ENCODE data around the gene NIPAL3. TPM values are rescaled to one million over a fixed set of nuclear protein-coding genes. Genes with fewer than 3 reads are reported as not detected.

The NIPAL3 gene
- total RNA-seq, 1 experiment from 2014 or later: 7.7 TPM

DNA sequence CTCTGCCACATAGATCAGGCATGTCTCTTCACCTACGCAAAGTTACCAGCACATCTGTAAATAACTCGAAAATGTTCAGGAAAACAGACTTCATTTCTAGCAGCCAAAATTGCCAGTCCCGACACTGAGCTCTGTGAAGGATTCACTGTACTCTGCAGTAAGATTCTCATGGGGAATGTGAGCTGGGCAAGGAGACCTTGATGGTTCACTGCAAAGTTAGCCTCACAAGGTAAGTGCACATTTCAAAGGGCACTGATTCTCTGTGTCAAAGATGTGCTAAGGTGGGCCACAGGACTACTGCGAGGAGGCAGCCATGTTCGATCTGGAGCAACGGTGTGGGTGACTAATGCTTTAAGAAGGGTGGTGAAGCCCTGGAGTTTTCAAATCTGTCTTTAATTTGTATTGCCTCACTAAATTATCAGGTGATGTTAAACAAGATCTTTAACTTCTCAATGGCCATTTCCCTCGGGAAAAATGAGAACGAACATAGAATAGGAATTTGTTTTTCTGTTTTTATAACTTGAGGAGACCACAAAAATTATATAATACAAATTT, 27.2 kb upstream of the NIPAL3 start:
- H3K9me3 Mint-ChIP-seq: no peaks in the 10 kb centered on the region

More for the DNA sequence above, 27.2 kb upstream of the NIPAL3 start:
- H2BK5ac ChIP-seq (ENCODE audit: insufficient read length, low read length): no peak overlapping the region
- Mint-ChIP-seq H3K36me3 (ENCODE audit: insufficient read depth in 1 of 3, low read depth in 3 of 3) (peaks cover 0 to 22% (median 7%) of the 10 kb centered on the region in 3 experiments; a peak in 4 of 7 replicates), H3K27me3 (ENCODE audit: low read depth) (no peaks in the 10 kb centered on the region), H3K27ac (peak overlapping the region in 1 of 3 experiments; percentile 29; a peak in 2 of 7 replicates), H3K4me3 (no peak overlapping the region), H3K4me1 (peaks cover 19 to 27% of the 10 kb centered on the region in 2 experiments)
- TF ChIP-seq, protein P1, sequence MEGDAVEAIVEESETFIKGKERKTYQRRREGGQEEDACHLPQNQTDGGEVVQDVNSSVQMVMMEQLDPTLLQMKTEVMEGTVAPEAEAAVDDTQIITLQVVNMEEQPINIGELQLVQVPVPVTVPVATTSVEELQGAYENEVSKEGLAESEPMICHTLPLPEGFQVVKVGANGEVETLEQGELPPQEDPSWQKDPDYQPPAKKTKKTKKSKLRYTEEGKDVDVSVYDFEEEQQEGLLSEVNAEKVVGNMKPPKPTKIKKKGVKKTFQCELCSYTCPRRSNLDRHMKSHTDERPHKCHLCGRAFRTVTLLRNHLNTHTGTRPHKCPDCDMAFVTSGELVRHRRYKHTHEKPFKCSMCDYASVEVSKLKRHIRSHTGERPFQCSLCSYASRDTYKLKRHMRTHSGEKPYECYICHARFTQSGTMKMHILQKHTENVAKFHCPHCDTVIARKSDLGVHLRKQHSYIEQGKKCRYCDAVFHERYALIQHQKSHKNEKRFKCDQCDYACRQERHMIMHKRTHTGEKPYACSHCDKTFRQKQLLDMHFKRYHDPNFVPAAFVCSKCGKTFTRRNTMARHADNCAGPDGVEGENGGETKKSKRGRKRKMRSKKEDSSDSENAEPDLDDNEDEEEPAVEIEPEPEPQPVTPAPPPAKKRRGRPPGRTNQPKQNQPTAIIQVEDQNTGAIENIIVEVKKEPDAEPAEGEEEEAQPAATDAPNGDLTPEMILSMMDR (conservative IDR thresholded peaks at IDR 0.05): no peak
- H2BK120ac ChIP-seq (ENCODE audit: low read depth, low read length, poor library complexity, severe bottlenecking): no peak overlapping the region
- H4K91ac ChIP-seq (ENCODE audit: insufficient read length, low read depth, low read length): no peak overlapping the region
- no peak overlapping the region for H3T11ph ChIP-seq (ENCODE audit: low read length)
- no peak overlapping the region for H3K9ac ChIP-seq (ENCODE audit: extremely low read depth, insufficient read length, low read length)
- H3K4me1 ChIP-seq (ENCODE audit: insufficient read depth, low read length): 0 out of 2 replicates have a peak, but pooled peaks cover 5% of the 10 kb centered on the region
- WGBS (ENCODE audit: extremely low coverage, insufficient read length, low lambda C conversion rate): no CpG with 5 or more reads among the region's 8 CpGs
- H3K4ac ChIP-seq (ENCODE audit: low read depth, low read length): no peak overlapping the region
- no peak overlapping the region for H3K14ac ChIP-seq (ENCODE audit: insufficient read depth, low read length)
- H3K23me2 ChIP-seq (ENCODE audit: insufficient read length, low read depth, low read length, poor library complexity, severe bottlenecking): no peaks in the 10 kb centered on the region
- no peak for DNase-seq
- H2AK5ac ChIP-seq (ENCODE audit: insufficient read length, low read length): no peak overlapping the region
- no peak overlapping the region for H3K23ac ChIP-seq (ENCODE audit: insufficient read length, low read depth, low read length)
- no peak overlapping the region for H3K27ac ChIP-seq (ENCODE audit: insufficient read length, low read depth, low read length)
- H3K4me2 ChIP-seq (ENCODE audit: insufficient read depth, insufficient read length, low read length): no peak overlapping the region
- no peak overlapping the region for H2BK20ac ChIP-seq (ENCODE audit: low read depth, low read length, poor library complexity, severe bottlenecking)
- no peaks in the 10 kb centered on the region for H4K20me1 ChIP-seq (ENCODE audit: control insufficient read depth, insufficient read depth, insufficient read length)
- H2AFZ ChIP-seq (ENCODE audit: low read length): no peak overlapping the region
- no peak overlapping the region for H2BK12ac ChIP-seq (ENCODE audit: insufficient read length, low read depth, low read length)
- H2BK15ac ChIP-seq (ENCODE audit: low read depth, low read length): no peak overlapping the region
- no peak overlapping the region for H4K5ac ChIP-seq (ENCODE audit: insufficient read length, low read depth, low read length)
- H3K9me3 ChIP-seq (ENCODE audit: control insufficient read depth, low read depth, low read length): no peaks in the 10 kb centered on the region
- no peak overlapping the region for H4K8ac ChIP-seq (replicated peaks; ENCODE audit: insufficient read length, low read depth, low read length)
- H3K18ac ChIP-seq (ENCODE audit: insufficient read length, low read depth, low read length): no peak overlapping the region
- no peaks in the 10 kb centered on the region for H3K79me2 ChIP-seq (ENCODE audit: insufficient read depth, low read length)
- H3K27me3 ChIP-seq (ENCODE audit: insufficient read depth, low read length): no peaks in the 10 kb centered on the region
- no peak overlapping the region for H3K56ac ChIP-seq (ENCODE audit: insufficient read length, low read depth, low read length)
- no peaks in the 10 kb centered on the region for H3K79me1 ChIP-seq (ENCODE audit: insufficient read depth, low read depth, low read length, poor library complexity, severe bottlenecking)

All from H9 (cell line).